Measurements from ENCODE around the gene RNF145.

DNA sequence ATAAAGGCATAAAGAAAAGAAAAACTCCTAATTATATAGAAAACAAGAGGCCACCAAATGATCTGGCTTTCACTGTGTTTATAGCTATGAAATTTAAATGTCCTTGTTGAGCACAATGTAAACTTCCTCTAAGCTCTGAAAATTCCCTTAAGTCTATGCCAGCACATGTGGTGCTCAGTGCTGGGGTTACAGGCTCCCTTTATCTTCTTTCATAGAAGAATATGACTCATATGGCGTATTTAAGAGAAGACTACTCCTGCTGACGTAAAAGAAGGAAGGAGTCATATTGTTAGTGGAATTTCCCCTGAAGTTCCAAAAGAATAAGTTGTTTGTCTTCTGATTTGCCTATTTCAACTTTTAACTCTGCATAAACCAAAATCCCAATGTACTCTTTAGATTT is 30.4 kb downstream of the RNF145 start:
- TF ChIP-seq, protein P1, sequence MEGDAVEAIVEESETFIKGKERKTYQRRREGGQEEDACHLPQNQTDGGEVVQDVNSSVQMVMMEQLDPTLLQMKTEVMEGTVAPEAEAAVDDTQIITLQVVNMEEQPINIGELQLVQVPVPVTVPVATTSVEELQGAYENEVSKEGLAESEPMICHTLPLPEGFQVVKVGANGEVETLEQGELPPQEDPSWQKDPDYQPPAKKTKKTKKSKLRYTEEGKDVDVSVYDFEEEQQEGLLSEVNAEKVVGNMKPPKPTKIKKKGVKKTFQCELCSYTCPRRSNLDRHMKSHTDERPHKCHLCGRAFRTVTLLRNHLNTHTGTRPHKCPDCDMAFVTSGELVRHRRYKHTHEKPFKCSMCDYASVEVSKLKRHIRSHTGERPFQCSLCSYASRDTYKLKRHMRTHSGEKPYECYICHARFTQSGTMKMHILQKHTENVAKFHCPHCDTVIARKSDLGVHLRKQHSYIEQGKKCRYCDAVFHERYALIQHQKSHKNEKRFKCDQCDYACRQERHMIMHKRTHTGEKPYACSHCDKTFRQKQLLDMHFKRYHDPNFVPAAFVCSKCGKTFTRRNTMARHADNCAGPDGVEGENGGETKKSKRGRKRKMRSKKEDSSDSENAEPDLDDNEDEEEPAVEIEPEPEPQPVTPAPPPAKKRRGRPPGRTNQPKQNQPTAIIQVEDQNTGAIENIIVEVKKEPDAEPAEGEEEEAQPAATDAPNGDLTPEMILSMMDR (conservative IDR thresholded peaks at IDR 0.05): no peak
- TF ChIP-seq ZFX (IDR thresholded peaks at IDR 0.05): no peak
